HG02642 (cell line): ENCODE results near the gene DYNC2H1.
"Not testable (repeated sequence)": the region's sequence is repeated elsewhere in the genome, so short reads cannot be mapped to it uniquely, and the experiment has no call there.

Experiments used
- ATAC-seq: cut with Tn5 transposase; IDR thresholded peaks from one replicate; pipeline ENCODE4 v1.9.1; 2021; ENCODE audit warnings: mild to moderate bottlenecking; ENCODE audit not compliant: unreplicated experiment, poor library complexity

DYNC2H1 gene

DNA sequence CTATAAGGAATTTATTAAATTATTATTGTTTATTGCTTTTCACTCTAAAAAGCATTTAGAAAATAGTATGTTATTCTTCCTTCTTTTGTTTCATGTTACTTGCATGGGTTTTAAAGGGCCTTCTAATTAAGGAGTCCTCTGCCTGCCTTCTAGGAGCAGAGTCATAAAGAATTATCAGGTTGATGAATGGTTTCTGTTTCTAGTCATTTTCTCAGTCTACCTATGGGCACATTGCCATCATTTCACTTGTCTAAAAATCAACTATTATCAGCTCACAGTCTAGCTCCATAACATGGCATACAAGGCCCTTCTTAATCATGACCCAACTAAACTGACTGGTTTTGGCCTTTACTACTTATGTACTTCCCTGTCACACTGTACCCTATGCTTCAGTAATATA, 16.2 kb downstream of the DYNC2H1 start:
- ATAC-seq: no peak

DNA sequence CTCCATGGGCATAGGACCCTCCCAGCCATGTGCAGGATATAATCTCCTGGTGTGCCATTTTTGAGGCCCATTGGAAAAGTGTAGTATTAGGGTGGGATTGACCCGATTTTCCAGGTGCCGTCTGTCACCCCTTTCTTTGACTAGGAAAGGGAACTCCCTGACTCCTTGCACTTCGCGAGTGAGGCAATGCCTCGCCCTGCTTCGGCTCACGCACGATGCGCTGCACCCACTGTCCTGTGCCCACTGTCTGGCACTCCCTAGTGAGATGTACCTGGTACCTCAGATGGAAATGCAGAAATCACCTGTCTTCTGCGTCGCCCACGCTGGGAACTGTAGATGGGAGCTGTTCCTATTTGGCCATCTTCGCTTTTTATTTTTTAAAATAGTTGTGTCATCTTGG, 32.8 kb downstream of the DYNC2H1 start:
- not testable (repeated sequence) for ATAC-seq

DNA sequence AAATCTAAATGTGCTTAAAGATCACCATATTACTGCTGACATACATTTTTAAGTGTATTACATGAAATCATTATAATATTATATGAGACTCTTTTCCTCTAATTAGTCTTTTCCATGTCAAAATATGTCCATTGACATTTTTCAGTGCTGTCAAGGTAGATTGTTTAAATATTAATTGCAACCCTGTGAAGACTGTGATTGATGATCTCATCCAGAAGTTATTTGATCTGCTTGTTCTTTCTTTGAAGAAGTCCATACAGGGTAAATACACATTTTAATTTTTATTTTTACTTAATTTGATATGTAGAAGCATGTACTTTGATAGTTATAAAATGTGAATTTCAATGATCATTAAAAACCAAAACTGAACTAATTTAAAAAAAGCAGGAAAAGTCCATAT, 38.4 kb downstream of the DYNC2H1 start:
- ATAC-seq: no peak

DNA sequence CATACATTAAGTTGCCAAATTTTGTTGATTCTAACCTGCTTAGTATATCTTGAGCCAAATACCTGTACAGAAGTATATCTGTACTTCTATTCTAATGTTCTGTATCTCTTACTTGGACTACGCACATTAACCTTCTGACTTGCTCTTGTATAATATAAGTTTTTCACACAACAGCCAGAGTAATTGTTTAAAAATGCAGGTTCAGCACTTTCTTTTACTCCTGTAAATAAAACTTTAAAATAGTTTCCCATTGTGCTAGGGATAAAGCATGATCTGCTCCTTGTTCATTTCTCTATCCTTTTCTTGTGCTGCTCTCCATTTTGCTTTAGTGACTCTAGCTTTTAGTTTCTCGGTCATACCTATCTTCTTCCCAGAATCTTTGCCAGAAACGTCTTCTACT, 48.3 kb downstream of the DYNC2H1 start:
- no peak for ATAC-seq

DNA sequence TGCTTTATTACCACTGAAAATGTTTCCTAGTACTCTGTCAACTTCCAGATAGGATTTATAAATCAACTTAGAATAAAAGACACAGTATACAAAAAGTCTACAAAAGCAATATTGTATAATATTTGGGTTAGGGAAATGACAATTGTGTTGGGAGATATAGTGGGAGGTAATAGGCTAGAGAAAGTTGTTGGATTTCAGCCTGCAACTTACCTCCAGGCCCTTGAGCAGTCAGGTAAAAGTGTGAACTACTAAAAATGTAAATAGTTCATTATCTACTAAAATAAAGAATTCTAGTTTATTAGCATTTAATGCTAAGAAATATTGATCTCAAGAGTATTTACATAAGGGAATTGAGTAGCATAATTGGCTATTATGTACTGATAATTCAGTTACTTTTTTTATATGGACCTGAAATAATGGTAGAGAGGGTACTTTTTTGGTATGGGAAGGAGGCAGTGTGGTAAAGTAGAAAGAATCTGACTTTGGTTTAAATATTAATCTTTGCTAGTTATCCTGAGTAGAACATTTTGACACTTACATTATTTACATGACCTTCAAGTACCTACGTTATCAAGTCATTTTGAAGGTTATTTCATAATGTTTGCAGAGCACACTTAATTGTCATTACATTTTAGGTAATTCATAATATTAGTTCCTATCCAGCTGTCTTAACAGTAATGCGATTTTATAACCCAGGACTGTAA, 55.0 kb downstream of the DYNC2H1 start:
- ATAC-seq: no peak

DNA sequence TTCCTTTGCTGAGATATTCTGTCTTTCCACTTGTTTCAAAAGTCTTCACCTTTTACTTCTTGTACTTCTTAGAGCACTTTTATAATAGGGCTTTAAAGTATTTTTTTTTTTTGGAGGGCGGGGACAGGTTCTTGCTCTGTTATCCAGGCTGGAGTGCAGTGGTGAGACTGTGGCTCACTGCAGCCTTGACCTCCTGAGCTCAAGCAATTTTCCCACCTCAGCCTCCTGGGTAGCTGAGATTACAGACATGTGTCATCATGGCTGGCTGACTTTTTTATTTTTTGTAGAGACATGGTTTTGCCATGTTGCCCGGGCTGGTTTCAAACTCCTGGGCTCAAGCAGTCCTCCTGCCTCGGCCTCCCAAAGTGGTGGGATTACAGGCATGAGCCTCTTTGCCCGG, 57.9 kb downstream of the DYNC2H1 start:
- ATAC-seq: no peak

DNA sequence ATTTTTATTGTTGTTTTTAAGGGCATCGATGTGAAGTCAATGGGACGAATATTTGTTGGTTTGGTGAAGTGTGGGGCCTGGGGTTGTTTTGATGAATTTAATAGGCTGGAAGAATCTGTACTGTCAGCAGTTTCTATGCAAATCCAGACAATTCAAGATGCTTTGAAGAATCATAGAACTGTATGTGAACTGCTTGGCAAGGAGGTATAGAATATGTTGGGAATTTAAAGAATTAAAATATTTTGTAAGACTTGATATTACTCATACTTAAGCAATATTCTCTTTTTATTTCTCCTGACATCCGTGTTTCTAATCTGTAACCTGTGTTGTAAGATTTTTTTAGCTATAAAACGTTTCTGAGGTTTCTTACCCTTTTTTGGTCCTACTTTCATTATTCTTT, 61.6 kb downstream of the DYNC2H1 start:
- ATAC-seq: no peak

DNA sequence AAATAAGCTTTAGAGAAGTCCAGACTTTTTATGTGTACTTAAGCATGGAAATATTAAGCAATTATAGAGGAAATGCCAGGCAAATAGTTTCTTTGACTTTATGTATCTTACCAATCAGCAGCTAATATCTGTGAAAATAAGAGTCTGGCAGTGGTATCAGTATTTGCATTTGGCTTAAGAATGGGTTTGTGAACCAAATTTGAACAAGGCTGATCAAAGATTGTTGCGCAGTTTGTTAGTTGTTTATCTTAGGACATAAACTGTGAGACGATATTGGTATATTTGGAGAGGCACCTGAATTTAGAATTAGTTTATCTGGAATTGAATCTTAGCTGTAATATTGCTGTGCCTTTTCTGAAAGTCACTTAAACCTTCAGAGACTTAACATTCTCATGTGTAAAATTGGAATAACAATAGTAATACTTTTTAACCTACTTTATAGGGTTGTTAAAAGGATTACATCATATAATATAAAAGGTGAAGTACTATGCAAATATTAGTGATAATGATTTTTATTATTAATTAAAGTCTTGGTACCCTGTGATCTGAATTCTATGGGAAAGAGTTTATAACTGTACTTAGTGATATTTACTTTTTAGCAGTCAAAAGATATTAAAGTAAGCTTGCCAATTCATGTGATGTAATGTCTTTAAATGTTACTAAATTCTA, 66.4 kb downstream of the DYNC2H1 start:
- ATAC-seq: no peak

DNA sequence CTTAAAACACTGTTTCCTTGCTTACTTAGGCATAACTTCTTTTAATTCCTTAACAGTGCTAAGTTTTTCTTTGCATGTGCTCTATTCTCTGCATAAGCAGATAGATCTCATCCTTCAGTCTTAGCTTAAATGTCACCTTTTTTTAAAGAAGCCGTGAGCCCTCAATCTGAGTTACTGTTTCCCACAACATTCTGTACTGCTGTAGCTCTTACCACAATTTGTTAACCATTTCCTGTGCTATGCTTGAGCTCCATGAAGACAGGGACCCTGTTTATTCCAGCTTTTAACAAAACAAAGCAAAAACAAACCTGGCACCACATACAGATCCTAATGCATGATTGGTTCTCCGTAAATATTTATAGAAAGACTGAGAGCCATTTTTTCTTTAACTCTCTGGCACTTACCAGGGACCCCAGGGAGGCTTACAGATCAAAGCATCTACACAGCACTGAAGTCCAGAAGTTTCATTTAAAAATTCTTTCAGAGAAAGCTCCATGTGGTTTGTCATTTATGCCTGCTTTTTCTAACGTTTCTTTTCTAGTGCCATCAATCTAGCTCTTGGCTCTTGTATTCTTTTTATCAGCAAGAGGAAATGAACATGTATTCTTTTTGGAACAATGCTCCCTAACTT, 74.9 kb downstream of the DYNC2H1 start:
- no peak for ATAC-seq

DNA sequence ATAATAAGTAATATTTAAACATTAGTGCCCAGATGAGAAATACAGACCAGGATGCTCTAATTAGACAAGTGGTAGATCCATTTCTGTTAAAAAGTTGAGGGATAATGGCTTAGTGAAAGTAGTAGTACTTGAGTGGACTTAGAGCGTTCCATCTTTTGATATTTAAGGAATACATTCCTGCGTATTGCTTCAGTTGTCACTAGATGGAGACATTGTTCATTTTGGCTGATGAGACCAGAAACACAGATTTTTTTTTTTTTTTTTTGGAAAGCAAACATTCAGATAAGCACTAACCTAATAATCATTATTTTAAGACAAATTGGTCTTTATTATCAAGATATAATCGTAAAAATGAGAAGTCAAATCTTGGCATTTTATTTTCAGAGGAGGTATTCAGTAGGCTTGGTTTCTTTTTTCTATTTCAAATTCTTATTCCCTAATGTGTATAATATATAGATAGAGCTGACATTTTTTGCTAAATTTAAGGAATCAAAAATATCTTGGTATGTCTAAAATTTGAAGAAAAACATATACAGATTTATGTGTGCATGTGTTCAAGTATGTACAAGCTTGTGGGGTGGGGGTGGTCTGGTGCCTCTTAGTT, 92.9 kb downstream of the DYNC2H1 start:
- ATAC-seq: no peak

DNA sequence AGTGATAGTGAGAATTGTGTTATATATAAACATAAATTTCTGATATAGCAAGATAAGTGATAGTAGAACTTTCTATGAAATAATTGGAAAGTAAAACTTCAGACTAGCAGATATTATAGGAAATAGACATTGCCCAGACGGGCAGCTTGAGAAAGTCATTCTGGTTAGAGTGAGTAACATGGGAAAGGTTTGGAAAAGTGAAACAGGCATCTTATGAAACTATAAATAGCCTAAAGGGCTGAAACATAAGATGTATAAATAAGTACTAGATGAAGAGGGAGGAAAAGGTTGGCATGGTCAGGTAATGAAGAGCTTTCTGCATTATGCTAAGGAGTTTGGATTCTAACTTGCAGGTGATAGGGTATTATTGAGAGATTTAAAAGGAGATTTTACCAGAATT, 101.3 kb downstream of the DYNC2H1 start:
- no peak for ATAC-seq

DNA sequence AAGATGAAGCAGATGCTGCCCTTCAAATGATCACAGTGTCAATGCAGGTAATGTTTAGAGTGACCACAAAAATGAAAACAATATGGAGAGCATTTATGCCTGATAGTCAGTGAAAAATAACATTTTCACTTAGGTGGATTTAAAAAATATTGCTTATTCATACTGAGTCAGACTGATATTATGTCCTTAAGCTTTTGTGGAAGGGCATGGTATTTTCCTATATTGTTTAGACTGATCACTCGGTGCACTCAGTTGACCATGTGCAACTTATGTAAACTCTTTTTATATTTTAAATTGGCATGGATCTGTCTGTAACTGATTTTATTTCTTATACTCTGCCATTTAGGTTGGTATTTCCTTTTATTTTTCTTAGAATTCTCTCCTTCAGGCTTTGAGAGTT, 106.6 kb downstream of the DYNC2H1 start:
- ATAC-seq: no peak

DNA sequence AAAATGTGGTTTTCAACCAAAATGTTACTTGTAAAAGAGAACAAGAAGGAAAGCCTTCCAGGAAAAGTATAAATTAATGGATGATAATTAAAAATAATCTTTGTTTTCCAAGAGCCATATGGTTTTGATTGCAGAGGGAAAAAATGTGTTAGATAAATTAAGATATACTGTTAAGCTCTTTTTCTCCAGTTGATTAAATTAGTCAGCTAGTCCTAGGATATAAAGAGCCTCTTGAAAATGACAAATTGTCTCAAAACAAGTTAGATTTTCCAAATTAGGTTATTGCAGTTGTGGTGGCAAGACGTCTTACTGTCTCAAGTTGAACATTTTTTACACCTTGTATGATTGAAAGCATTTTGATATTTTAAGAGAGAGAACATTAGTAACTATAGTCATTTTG, 110.9 kb downstream of the DYNC2H1 start:
- ATAC-seq: no peak

DNA sequence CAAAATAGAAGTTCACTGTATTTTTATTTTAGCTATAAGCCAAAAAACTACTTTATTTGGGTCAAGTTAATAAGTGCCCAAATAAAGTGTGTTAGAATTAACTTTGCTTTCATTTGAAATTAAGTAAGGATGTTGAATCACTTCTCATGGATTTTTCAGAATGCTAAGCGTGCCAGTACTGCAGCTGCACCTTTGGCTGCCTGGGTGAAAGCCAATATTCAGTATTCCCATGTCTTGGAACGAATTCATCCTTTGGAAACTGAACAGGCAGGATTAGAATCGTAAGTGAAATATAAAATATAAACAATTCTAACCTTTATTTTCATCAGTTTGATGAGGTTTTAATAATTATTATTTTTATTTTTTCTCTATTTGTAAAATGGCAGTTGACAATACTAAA, 113.6 kb downstream of the DYNC2H1 start:
- no peak for ATAC-seq

DNA sequence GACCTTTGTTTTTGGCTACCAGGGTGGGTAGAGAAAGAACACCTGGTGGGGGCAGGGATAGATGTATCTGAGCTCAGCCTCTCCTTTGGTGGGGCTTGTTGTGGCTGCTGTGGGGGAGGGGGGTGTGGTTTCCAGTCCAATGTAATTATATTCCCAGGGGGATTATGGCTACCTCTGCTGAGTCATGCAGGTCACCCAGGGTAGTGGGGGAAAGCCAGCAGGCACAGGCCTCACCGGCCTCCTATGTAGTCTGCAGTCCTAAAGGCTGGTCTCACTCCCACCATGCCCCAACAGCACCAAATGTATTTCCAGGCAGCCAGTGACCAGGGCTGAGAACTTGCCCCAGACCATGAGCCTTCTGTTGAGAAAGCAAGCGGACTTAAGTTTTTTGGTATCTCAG, 119.6 kb downstream of the DYNC2H1 start:
- ATAC-seq: no peak

DNA sequence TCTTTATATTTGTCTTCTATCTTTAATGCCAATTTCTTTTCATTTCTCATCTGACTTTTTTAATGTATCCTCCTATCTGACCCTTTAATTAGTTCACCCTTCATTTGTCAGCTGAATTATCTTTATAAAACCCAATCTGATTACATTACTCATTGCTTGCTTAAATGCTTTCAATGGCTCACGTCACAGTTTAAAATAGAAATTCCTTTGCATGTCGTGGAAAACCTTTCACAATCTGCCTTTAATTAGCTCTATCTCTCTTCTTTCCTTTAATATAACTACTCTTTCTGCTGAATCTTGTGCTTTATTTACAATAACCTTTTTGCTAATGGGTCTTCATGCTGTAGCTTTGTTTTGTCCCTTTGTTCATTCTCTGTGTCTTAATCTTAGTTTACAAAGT, 125.7 kb downstream of the DYNC2H1 start:
- no peak for ATAC-seq

DNA sequence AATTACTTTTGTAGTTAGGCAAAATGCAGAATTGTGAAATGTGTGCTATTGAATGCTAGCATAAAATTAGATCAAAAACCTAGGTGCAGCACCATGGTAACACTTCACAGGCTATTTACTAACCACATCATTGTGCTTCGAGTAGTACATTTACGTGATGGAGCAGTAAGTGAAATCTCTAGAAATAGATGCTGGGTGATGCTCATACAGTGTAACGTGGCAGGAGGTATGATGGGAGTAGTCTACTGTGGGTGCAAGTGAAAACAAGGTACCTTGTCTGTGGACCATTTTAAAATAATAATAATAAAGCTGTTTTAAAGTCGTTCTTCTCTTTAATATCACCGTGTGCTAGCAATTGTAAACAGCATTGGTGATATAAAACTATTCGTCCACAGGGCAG, 132.3 kb downstream of the DYNC2H1 start:
- ATAC-seq: no peak

DNA sequence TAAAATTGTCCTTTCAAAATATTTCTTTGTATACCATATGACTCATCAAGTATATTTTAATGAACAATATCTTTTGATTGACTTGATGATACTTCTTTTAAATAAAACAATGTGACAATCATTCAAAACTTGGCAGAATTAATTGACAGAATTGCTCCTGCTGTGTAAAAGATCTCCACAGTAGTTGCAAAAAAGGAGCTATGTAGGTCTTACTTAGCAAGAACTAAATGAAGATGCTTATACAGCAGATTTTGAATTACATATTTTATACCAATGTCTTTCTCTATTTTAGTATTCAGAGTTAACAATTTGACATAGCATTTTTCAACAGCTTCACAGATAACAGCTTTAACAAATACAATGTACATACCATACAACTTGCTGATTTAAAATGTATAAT, 144.9 kb downstream of the DYNC2H1 start:
- no peak for ATAC-seq

DNA sequence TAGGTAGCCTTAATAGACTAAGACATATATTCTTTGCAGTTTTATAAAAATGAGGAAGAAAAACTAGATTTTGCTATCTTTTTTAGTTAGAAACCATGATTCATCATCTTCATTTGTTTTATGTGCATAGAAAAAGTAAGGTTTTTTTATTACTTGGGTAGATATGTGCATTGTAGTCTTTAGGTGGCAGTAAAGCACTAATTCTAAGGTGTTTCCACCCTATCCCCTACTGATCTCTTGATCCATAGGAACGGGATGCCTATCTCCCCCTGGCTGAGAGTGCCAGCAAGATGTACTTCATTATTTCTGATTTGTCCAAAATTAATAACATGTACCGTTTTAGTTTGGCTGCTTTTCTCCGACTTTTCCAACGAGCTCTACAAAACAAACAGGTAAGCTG, 148.1 kb downstream of the DYNC2H1 start:
- no peak for ATAC-seq

DNA sequence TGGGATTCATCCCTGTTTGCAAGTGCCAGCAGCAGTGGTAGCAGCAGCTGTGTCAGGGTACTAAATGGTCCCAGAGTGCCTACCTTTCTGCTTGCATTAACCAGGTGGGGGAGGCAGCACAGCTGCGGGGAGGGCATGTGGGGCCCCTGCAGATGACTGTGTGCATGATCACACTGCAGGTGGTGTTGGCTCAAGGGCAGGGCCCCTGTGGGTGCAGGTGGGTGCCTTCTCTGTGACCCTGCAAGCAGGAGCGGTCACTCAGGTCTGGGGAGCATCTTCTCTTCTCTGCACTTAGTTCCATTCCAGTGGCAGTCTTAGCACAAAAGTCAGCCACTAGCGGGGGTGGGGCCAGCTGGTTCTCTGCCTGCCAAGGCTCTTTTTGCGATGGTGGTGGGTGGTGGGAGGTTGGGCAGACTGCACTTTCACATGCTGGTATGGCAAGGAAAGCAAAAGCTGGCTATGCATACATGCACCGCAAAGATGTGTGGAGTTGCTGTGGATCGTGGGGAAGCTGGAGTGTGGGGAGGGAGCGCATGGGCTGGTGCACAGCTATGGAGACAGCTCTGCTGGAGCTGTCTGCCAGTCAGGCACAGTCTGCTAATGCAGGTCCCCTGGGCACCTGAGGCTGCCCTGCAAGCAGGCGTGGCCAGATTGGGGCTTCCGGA, 157.1 kb downstream of the DYNC2H1 start:
- ATAC-seq: no peak

DNA sequence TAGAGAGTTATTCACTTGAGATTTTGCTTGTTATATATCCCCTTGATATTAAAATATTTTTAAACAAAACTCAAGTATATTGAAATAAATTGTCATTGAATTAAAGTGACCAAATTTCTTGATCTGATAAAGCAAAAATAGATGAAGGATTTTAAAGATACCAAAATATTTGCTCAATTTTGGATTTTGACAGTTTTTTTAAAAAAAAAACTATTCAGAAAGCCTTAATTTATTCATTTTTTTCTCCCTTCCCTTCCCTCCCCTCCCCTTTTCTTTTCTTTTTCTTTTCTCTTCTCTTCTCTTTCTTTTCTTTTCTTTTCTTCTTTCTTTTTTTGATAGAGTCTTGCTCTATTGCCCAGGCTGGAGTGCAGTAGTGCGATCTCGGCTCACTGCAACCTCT, 163.7 kb downstream of the DYNC2H1 start:
- ATAC-seq: no peak
